ENCODE data around the gene GNG7. TPM values are rescaled to one million over a fixed set of nuclear protein-coding genes. Genes with fewer than 3 reads are reported as not detected.

The GNG7 gene
- 7.7 TPM for total RNA-seq (ENCODE audit: unreplicated experiment)
- long read RNA-seq, full-length matches to known transcripts = 3 of 3 reads
- long read RNA-seq, partial matches to known transcripts = 0 of 3 reads
- long read RNA-seq, other reads (novel, unspliced or antisense) = 0 of 3 reads

GRCh38 chr19:2702170-2703076 lies at the start of gene GNG7:
GNG7 (minus strand) TSS chr19:2702694; CDS start chr19:2520688, 182,006 bp downstream.
- Mint-ChIP-seq H3K36me3 (ENCODE audit: low read depth, unreplicated experiment) (no peaks in the 10 kb centered on the region), H3K4me1 (ENCODE audit: unreplicated experiment) (peaks cover 15% of the 10 kb centered on the region), H3K27me3 (ENCODE audit: unreplicated experiment) (peaks cover 7% of the 10 kb centered on the region), H3K4me3 (ENCODE audit: unreplicated experiment) (peak within 1 kb of the TSS; percentile 91), H3K27ac (ENCODE audit: unreplicated experiment) (no peak within 1 kb of the TSS), H3K9me3 (ENCODE audit: unreplicated experiment) (no peaks in the 10 kb centered on the region)
- no peak for TF ChIP-seq CTCF (IDR thresholded peaks at IDR 0.05; ENCODE audit: unreplicated experiment)
- peak; percentile 99 for DNase-seq (ENCODE audit: low spot score)

GRCh38 chr19:2751438-2751830 lies 48.9 kb upstream of the GNG7 start:
- Mint-ChIP-seq H3K4me3 (ENCODE audit: unreplicated experiment) (no peak overlapping the region), H3K27me3 (ENCODE audit: unreplicated experiment) (peaks cover 3% of the 10 kb centered on the region), H3K9me3 (ENCODE audit: unreplicated experiment) (no peaks in the 10 kb centered on the region), H3K36me3 (ENCODE audit: low read depth, unreplicated experiment) (peaks cover 8% of the 10 kb centered on the region), H3K4me1 (ENCODE audit: unreplicated experiment) (no peaks in the 10 kb centered on the region), H3K27ac (ENCODE audit: unreplicated experiment) (no peak overlapping the region)
- no peak for TF ChIP-seq CTCF (IDR thresholded peaks at IDR 0.05; ENCODE audit: unreplicated experiment)
- DNase-seq (ENCODE audit: low spot score) = no peak

- Mint-ChIP-seq H3K27ac (ENCODE audit: unreplicated experiment) (no peak overlapping the region), H3K27me3 (ENCODE audit: unreplicated experiment) (peaks cover 3% of the 10 kb centered on the region), H3K4me3 (ENCODE audit: unreplicated experiment) (no peak overlapping the region), H3K9me3 (ENCODE audit: unreplicated experiment) (no peaks in the 10 kb centered on the region), H3K36me3 (ENCODE audit: low read depth, unreplicated experiment) (peaks cover 4% of the 10 kb centered on the region), H3K4me1 (ENCODE audit: unreplicated experiment) (no peaks in the 10 kb centered on the region)
- TF ChIP-seq CTCF (IDR thresholded peaks at IDR 0.05; ENCODE audit: unreplicated experiment) = no peak
- no peak for DNase-seq (ENCODE audit: low spot score)
These were observed 48.4 kb upstream of the GNG7 start for GRCh38 chr19:2750808-2751437.

GRCh38 chr19:2747349-2747748 lies 44.9 kb upstream of the GNG7 start:
- TF ChIP-seq CTCF (IDR thresholded peaks at IDR 0.05; ENCODE audit: unreplicated experiment) = no peak
- H3K36me3 Mint-ChIP-seq (ENCODE audit: low read depth, unreplicated experiment) = no peaks in the 10 kb centered on the region
- H3K27ac Mint-ChIP-seq (ENCODE audit: unreplicated experiment) = no peak overlapping the region
- H3K4me1 Mint-ChIP-seq (ENCODE audit: unreplicated experiment) = no peaks in the 10 kb centered on the region
- DNase-seq (ENCODE audit: low spot score) = no peak
- H3K4me3 Mint-ChIP-seq (ENCODE audit: unreplicated experiment) = no peak overlapping the region
- H3K9me3 Mint-ChIP-seq (ENCODE audit: unreplicated experiment) = no peaks in the 10 kb centered on the region
- no peaks in the 10 kb centered on the region for H3K27me3 Mint-ChIP-seq (ENCODE audit: unreplicated experiment)

Measured in endothelial cell (in vitro differentiated cells).